WTC11 (cell line): ENCODE results near the gene TMEM52. TPM values are rescaled to one million over a fixed set of nuclear protein-coding genes. Genes with fewer than 3 reads are reported as not detected.

Source experiments
- ATAC-seq: fragments of 200-7000 bp; cut with Tn5 transposase; 2 replicates; pipeline ENCODE4 v1.10.0; 2021; ENCODE audit warnings: mild to moderate bottlenecking, moderate library complexity
- CTCF ChIA-PET: fragments of 300-600 bp; sonication (Branson Sonifier 250); formaldehyde crosslinking; loops from one replicate; lab custom pipeline; 2021; ENCODE audit warnings: antibody characterized with exemption; lab: Charles Lee
- POLR2A ChIA-PET: fragments of 350-600 bp; sonication (Branson Sonifier 250); formaldehyde crosslinking; loops from one replicate; lab custom pipeline; 2021; ENCODE audit warnings: antibody characterized with exemption; lab: Charles Lee
- DNase-seq: peaks from one replicate; pipeline ENCODE4 v3.0.0; 2021; ENCODE audit warnings: low spot score
- H3K27ac Mint-ChIP-seq: 2 replicates; pipeline ENCODE4 v1.8.0; 2021; ENCODE audit warnings: mixed read lengths
- H3K27me3 Mint-ChIP-seq: 2 replicates; pipeline ENCODE4 v1.8.0; 2021; ENCODE audit warnings: low read depth, mild to moderate bottlenecking, moderate library complexity, mixed read lengths
- H3K36me3 Mint-ChIP-seq: 2 replicates; pipeline ENCODE4 v1.8.0; 2021; ENCODE audit warnings: mixed read lengths
- H3K4me1 Mint-ChIP-seq: 2 replicates; pipeline ENCODE4 v1.8.0; 2022; ENCODE audit warnings: mixed read lengths
- H3K4me3 Mint-ChIP-seq: 2 replicates; pipeline ENCODE4 v1.8.0; 2021; ENCODE audit warnings: mild to moderate bottlenecking, moderate library complexity, mixed read lengths
- H3K9me3 Mint-ChIP-seq: 2 replicates; pipeline ENCODE4 v1.8.0; 2021; ENCODE audit warnings: mixed read lengths
- ARID4B ChIP-seq: sonication (generic); formaldehyde crosslinking; IDR thresholded peaks from 2 replicates; pipeline ENCODE4 v1.8.0; 2023; ENCODE audit warnings: missing genetic modification reagents, mild to moderate bottlenecking, borderline replicate concordance
- ATF1 ChIP-seq: sonication (generic); formaldehyde crosslinking; IDR thresholded peaks from 2 replicates; pipeline ENCODE4 v1.8.1; 2023; ENCODE audit warnings: mild to moderate bottlenecking, moderate library complexity, missing genetic modification reagents
- CBFB ChIP-seq: sonication (generic); formaldehyde crosslinking; IDR thresholded peaks from 2 replicates; pipeline ENCODE4 v1.8.1; 2022; ENCODE audit warnings: mild to moderate bottlenecking, low read depth, missing genetic modification reagents
- CDX4 ChIP-seq: fragments of 250-450 bp; sonication (Bioruptor Pico); IDR thresholded peaks from 2 replicates; pipeline ENCODE4 v1.9.0; 2021; ENCODE audit warnings: moderate library complexity, mild to moderate bottlenecking, inconsistent platforms, borderline replicate concordance
- CTCF ChIP-seq: fragments of 200-600 bp; IDR thresholded peaks from 2 replicates; pipeline ENCODE4 v1.8.0; 2022; ENCODE audit warnings: antibody characterized with exemption
- FOXP1 ChIP-seq: sonication (generic); formaldehyde crosslinking; IDR thresholded peaks from 2 replicates; pipeline ENCODE4 v1.8.0; 2022; ENCODE audit warnings: missing genetic modification reagents, mild to moderate bottlenecking, moderate library complexity, borderline replicate concordance
- MAX ChIP-seq: sonication (generic); formaldehyde crosslinking; IDR thresholded peaks from 2 replicates; pipeline ENCODE4 v1.8.0; 2022; ENCODE audit warnings: mild to moderate bottlenecking, missing genetic modification reagents
- SP1 ChIP-seq: sonication (generic); formaldehyde crosslinking; conservative IDR thresholded peaks from 2 replicates; pipeline ENCODE4 v1.8.1; 2022; ENCODE audit warnings: missing genetic modification reagents
- TCF7 ChIP-seq: sonication (generic); formaldehyde crosslinking; IDR thresholded peaks from 2 replicates; pipeline ENCODE4 v1.8.0; 2022; ENCODE audit warnings: mild to moderate bottlenecking, low read depth, missing genetic modification reagents, moderate library complexity
- ZNF121 ChIP-seq: sonication (generic); formaldehyde crosslinking; IDR thresholded peaks from 2 replicates; pipeline ENCODE4 v1.8.0; 2023; ENCODE audit warnings: missing genetic modification reagents
- ZNF263 ChIP-seq: sonication (generic); formaldehyde crosslinking; IDR thresholded peaks from 2 replicates; pipeline ENCODE4 v1.8.1; 2022; ENCODE audit warnings: low read depth, mild to moderate bottlenecking, moderate library complexity, missing genetic modification reagents
- ZNF396 ChIP-seq: fragments of 250-450 bp; sonication (Bioruptor Pico); IDR thresholded peaks from 2 replicates; pipeline ENCODE4 v1.8.0; 2021; ENCODE audit warnings: mild to moderate bottlenecking, moderate library complexity, borderline replicate concordance
- ZNF423 ChIP-seq: fragments of 250-450 bp; sonication (Bioruptor Pico); IDR thresholded peaks from 2 replicates; pipeline ENCODE4 v2.1.2; 2022; ENCODE audit warnings: mild to moderate bottlenecking, moderate library complexity
- ZNF671 ChIP-seq: fragments of 250-450 bp; sonication (Bioruptor Pico); IDR thresholded peaks from 2 replicates; pipeline ENCODE4 v1.8.0; 2021; ENCODE audit warnings: mild to moderate bottlenecking
- total RNA-seq: library from RNA; stranded (reverse); gene quantifications from 3 replicates; pipeline ENCODE4 v1.2.3, GENCODE V29; 2021
- TF ChIP-seq, protein P1 (sequence below): sonication (generic); formaldehyde crosslinking; IDR thresholded peaks from 2 replicates; pipeline ENCODE4 v1.8.1; 2023; ENCODE audit warnings: mild to moderate bottlenecking, missing genetic modification reagents, moderate library complexity
- TF ChIP-seq, protein P2 (sequence below): sonication (generic); formaldehyde crosslinking; IDR thresholded peaks from 2 replicates; pipeline ENCODE4 v1.8.1; 2023; ENCODE audit warnings: mild to moderate bottlenecking, missing genetic modification reagents, moderate library complexity

The TMEM52 gene
- total RNA-seq, 1 experiment from 2014 or later = 21.9 TPM

DNA sequence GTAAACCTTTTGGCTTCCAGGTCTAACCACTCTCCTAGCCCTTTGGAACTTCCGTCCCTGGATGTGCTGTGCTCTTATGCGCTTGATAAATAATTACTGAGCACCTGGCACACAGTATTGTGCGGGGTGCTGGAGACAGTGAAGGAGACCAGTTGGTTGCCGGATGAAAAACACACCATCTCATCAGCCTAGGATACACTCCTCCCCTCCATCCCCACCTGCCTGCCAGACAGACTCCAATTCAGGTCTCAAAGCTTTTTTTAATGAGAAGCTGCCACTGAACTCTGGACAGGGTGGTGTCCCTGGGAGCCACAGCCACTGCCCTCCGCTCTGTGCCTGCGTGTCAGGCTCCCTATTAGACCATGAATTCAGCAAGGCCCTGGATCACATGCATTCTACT lies 37.4 kb downstream of the TMEM52 start:
- POLR2A ChIA-PET = interaction anchor here (0.6 to 1.0 kb wide), 2 partner anchors 10 to 24 kb away, joined by 3 to 7 read pairs; no protein-coding TSS in a partner anchor

More for the DNA sequence above, 37.4 kb downstream of the TMEM52 start:
- Mint-ChIP-seq H3K9me3 (peaks cover 4% of the 10 kb centered on the region; the same call in 1 of the 2 replicates), H3K27me3 (no peaks in the 10 kb centered on the region), H3K36me3 (peaks cover 21% of the 10 kb centered on the region), H3K27ac (peak overlapping the region; percentile 64), H3K4me3 (no peak overlapping the region), H3K4me1 (peaks cover 46% of the 10 kb centered on the region)
- ATAC-seq (no peak; the same call in 1 of the 2 replicates), DNase-seq (no peak)
- TF ChIP-seq ZNF121 = no peak
- TF ChIP-seq MAX (CRISPR knock-in tag) = no peak
- TF ChIP-seq, protein P1, sequence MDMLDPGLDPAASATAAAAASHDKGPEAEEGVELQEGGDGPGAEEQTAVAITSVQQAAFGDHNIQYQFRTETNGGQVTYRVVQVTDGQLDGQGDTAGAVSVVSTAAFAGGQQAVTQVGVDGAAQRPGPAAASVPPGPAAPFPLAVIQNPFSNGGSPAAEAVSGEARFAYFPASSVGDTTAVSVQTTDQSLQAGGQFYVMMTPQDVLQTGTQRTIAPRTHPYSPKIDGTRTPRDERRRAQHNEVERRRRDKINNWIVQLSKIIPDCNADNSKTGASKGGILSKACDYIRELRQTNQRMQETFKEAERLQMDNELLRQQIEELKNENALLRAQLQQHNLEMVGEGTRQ (CRISPR knock-in tag) = no peak
- TF ChIP-seq ZNF423 (CRISPR knock-in tag) = no peak
- no peak for TF ChIP-seq ARID4B (CRISPR knock-in tag)
- no peak for TF ChIP-seq CTCF
- TF ChIP-seq CDX4 (CRISPR knock-in tag) = no peak
- TF ChIP-seq TCF7 (CRISPR knock-in tag) = no peak
- TF ChIP-seq FOXP1 = no peak
- no peak for TF ChIP-seq ZNF671 (CRISPR knock-in tag)
- TF ChIP-seq SP1 (CRISPR knock-in tag) = no peak
- no peak for TF ChIP-seq ATF1
- TF ChIP-seq ZNF263 (CRISPR knock-in tag) = no peak
- TF ChIP-seq CBFB (CRISPR knock-in tag) = no peak
- TF ChIP-seq, protein P2, sequence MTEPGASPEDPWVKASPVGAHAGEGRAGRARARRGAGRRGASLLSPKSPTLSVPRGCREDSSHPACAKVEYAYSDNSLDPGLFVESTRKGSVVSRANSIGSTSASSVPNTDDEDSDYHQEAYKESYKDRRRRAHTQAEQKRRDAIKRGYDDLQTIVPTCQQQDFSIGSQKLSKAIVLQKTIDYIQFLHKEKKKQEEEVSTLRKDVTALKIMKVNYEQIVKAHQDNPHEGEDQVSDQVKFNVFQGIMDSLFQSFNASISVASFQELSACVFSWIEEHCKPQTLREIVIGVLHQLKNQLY = no peak
- TF ChIP-seq ZNF396 = no peak
- CTCF ChIA-PET = interaction anchor here (0.9 to 1.6 kb wide), 2 partner anchors 23 to 24 kb away, joined by 3 to 5 read pairs; no protein-coding TSS in a partner anchor
